Hypothalamus (tissue), 51 donors: ENCODE data around the gene CDKAL1.

Experiments used
- DNase-seq, 51 donors: peaks; one replicate each; lab custom pipeline; 2025; lab: John Stamatoyannopoulos, UW

The CDKAL1 gene

GRCh38 chr6:20670750-20671149 is 136.5 kb downstream of the CDKAL1 start:
- no peak for DNase-seq

GRCh38 chr6:20672038-20672437 is 137.8 kb downstream of the CDKAL1 start:
- no peak for DNase-seq

- no peak for DNase-seq
These were observed 139.2 kb downstream of the CDKAL1 start for GRCh38 chr6:20673458-20673857.

GRCh38 chr6:20674664-20675063 is 140.4 kb downstream of the CDKAL1 start:
- no peak for DNase-seq

- DNase-seq, result no peak
These were observed 144.6 kb downstream of the CDKAL1 start for GRCh38 chr6:20678831-20679352.

GRCh38 chr6:20680697-20681165 is 146.5 kb downstream of the CDKAL1 start:
- no peak for DNase-seq

- no peak for DNase-seq
These were observed 147.0 kb downstream of the CDKAL1 start for GRCh38 chr6:20681243-20681684.

- no peak for DNase-seq
These were observed 150.2 kb downstream of the CDKAL1 start for GRCh38 chr6:20684474-20684873.

GRCh38 chr6:20686142-20686541 is 151.9 kb downstream of the CDKAL1 start:
- no peak for DNase-seq

- DNase-seq, result no peak
These were observed 153.2 kb downstream of the CDKAL1 start for GRCh38 chr6:20687494-20687893.

GRCh38 chr6:20688710-20689500 is 154.6 kb downstream of the CDKAL1 start:
- DNase-seq, result no peak

GRCh38 chr6:20691185-20691584 is 156.9 kb downstream of the CDKAL1 start:
- DNase-seq, result no peak

- no peak for DNase-seq
These were observed 157.8 kb downstream of the CDKAL1 start for GRCh38 chr6:20692023-20692422.

GRCh38 chr6:20693466-20694063 is 159.3 kb downstream of the CDKAL1 start:
- no peak for DNase-seq

- no peak for DNase-seq
These were observed 162.4 kb downstream of the CDKAL1 start for GRCh38 chr6:20696676-20697075.

GRCh38 chr6:20698675-20699074 is 164.4 kb downstream of the CDKAL1 start:
- DNase-seq, result no peak

- no peak for DNase-seq
These were observed 165.1 kb downstream of the CDKAL1 start for GRCh38 chr6:20699402-20699801.

- no peak for DNase-seq
These were observed 166.1 kb downstream of the CDKAL1 start for GRCh38 chr6:20700375-20700774.

- no peak for DNase-seq
These were observed 168.1 kb downstream of the CDKAL1 start for GRCh38 chr6:20702366-20702765.

GRCh38 chr6:20703049-20703448 is 168.8 kb downstream of the CDKAL1 start:
- DNase-seq, result no peak

- no peak for DNase-seq
These were observed 170.2 kb downstream of the CDKAL1 start for GRCh38 chr6:20704325-20705025.
